ENCODE results near the gene NCOA3.

Gene NCOA3

DNA sequence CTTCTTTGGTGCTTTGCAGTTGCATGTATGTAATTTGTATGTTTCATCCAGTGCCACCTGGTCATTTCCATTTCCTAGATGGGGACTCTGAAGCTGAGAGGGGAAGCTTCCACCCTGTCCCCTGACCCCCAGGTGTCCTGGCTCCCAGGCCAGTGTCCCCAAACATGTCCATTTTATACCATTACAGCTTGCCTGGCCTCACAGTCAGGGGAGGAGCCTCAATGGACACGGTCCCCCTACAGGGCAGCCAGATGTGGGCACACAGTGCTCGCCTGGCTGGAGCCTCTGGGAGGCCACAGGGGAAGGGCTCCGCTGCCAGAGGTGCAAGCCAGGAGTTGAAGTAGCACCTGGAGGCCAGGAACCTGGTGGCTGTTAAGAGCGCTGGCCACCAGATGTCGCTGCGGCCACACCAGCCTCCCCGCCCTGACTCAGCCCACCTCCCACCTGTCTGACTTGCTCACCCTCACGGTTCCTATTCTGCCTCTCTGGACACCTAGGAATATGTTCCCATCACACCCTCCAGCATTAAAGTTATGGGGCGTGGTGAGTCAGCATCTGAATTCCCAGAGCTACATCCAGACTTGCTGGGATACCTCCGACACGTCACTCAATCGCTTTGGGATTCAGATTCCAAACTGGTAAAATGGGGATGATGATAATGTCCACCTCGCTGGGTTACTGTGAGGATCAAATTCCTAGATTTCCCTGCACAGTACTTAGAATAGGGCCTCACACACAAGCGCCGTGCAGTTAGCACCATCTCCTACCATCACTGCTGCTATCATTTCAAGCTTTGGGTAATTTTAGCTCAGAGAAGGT is 176.2 kb downstream of the NCOA3 start:
- TF ChIP-seq, protein P1, sequence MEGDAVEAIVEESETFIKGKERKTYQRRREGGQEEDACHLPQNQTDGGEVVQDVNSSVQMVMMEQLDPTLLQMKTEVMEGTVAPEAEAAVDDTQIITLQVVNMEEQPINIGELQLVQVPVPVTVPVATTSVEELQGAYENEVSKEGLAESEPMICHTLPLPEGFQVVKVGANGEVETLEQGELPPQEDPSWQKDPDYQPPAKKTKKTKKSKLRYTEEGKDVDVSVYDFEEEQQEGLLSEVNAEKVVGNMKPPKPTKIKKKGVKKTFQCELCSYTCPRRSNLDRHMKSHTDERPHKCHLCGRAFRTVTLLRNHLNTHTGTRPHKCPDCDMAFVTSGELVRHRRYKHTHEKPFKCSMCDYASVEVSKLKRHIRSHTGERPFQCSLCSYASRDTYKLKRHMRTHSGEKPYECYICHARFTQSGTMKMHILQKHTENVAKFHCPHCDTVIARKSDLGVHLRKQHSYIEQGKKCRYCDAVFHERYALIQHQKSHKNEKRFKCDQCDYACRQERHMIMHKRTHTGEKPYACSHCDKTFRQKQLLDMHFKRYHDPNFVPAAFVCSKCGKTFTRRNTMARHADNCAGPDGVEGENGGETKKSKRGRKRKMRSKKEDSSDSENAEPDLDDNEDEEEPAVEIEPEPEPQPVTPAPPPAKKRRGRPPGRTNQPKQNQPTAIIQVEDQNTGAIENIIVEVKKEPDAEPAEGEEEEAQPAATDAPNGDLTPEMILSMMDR (IDR thresholded peaks at IDR 0.05; ENCODE audit: low read depth, low read length, missing control alignments), result peak; percentile 84
- no peak overlapping the region for H3K4me3 ChIP-seq (ENCODE audit: low read depth, low read length)
- in situ Hi-C loops (cut with HindIII; ENCODE audit: low sequenced_read_pairs), result loop anchor here (5.0 to 10.0 kb wide), 3 partner anchors 97 to 944 kb away; no protein-coding TSS in a partner anchor
- no peak for DNase-seq (ENCODE audit: low read depth)

DNA sequence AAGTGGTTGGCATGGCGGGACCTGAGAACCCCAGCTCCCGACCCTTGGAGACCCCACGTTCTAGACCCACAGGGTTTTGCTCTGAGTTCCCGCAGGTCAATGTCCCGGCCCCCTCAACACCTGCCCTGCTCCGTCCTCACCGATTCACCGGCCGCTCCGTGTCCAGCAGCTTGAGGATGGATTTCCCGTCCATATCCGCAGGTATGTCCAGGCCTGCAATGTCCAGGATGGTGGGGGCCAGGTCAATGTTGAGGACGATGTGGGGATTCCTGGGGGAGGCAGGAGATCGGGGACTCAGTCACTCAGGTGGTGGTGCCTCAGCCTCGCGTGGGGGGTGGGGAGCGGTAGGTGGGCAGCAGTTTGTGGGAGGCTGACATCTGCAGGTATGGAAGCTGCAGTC is 176.8 kb downstream of the NCOA3 start:
- TF ChIP-seq, protein P1 (IDR thresholded peaks at IDR 0.05; ENCODE audit: low read depth, low read length, missing control alignments), result no peak
- in situ Hi-C loops (cut with HindIII; ENCODE audit: low sequenced_read_pairs), result loop anchor here (5.0 to 10.0 kb wide), 3 partner anchors 96 to 944 kb away; no protein-coding TSS in a partner anchor
- H3K4me3 ChIP-seq (ENCODE audit: low read depth, low read length), result no peak overlapping the region
- no peak for DNase-seq (ENCODE audit: low read depth)

DNA sequence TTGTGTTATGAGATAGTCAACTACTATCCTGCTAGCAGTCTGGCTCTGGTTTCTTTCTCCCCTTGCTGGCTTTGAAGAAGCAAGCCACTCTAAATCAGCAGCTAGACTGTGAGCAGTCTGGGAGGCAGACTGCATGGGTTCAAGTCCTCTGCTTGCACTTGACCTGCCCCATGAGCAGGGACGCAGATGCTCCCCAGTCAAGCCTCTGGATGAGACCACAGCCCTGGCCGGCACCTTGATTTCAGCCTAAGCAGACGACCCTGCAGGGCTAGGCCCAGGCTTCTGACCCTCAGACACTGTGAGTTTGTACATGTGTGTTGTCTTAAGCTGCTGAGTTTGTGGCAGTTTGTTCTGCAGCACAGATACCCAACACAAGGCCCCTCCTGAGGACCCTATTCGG is 177.8 kb downstream of the NCOA3 start:
- TF ChIP-seq, protein P1 (IDR thresholded peaks at IDR 0.05; ENCODE audit: low read depth, low read length, missing control alignments), result no peak
- no peak overlapping the region for H3K4me3 ChIP-seq (ENCODE audit: low read depth, low read length)
- DNase-seq (ENCODE audit: low read depth), result no peak
- in situ Hi-C loops (cut with HindIII; ENCODE audit: low sequenced_read_pairs), result loop anchor here (5.0 to 10.0 kb wide), 3 partner anchors 95 to 943 kb away; no protein-coding TSS in a partner anchor

- DNase-seq (ENCODE audit: low read depth), result no peak
- in situ Hi-C loops (cut with HindIII; ENCODE audit: low sequenced_read_pairs), result no loop called here
- H3K4me3 ChIP-seq (ENCODE audit: low read depth, low read length), result no peak overlapping the region
- TF ChIP-seq, protein P1 (IDR thresholded peaks at IDR 0.05; ENCODE audit: low read depth, low read length, missing control alignments), result no peak
These were observed 179.3 kb downstream of the NCOA3 start for GRCh38 chr20:47680804-47681529.

DNA sequence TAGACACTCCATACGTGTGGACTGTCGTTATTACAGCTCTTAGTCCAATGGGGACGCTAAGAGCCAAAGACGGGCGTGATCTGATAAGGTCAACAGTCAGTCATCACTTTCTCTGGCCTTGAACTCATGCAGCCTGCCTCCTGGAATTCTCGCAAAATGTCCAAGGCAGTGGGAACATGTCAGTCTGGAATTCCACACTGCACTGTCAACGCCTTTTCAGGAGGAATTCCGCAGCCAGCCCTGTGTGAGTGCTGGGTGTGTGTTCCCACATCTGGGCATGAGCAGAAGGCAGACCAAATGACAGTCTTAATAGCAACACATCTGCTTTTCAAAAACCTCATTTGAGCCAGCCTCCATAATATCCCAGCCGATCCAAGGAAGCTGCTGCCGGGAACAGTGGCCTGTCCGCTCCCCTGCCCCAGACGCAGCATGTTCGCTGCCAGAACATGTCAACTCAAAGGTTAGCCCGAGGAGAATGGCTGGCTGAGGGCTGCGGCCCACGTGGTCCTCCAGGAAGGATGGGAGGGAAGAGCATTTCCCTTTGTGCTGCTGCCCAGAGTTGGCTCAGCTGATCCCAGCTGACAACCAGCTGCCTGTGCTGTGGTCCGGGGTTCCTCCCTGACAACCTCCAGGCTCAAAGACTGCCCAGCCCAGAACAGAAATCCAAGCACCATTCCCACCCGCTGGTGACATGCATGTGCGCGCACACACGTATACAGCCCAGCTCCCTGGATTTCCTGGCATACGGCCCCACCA is 180.5 kb downstream of the NCOA3 start:
- no peak overlapping the region for H3K4me3 ChIP-seq (ENCODE audit: low read depth, low read length)
- TF ChIP-seq, protein P1 (IDR thresholded peaks at IDR 0.05; ENCODE audit: low read depth, low read length, missing control alignments), result no peak
- in situ Hi-C loops (cut with HindIII; ENCODE audit: low sequenced_read_pairs), result no loop called here
- DNase-seq (ENCODE audit: low read depth), result no peak

DNA sequence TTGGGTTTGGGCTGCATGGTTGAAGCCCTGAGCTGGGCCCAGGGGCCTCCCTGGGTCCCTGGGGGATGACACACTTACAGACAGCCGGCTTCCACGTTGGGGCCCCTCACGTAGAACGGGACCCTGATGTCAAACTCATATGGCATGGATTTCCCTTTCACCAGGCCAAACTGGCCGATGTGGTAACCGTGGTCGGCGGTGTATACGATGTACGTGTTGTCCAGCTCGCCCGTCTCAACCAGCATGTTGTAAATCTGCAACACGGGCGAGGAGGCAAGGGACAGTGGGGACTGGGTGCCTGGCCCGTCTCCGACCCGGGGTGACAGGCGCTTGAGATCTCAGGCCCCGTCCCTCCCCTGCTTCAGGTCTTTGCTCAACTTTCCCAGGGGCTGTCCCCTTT is 181.2 kb downstream of the NCOA3 start:
- no peak for DNase-seq (ENCODE audit: low read depth)
- no peak overlapping the region for H3K4me3 ChIP-seq (ENCODE audit: low read depth, low read length)
- TF ChIP-seq, protein P1 (IDR thresholded peaks at IDR 0.05; ENCODE audit: low read depth, low read length, missing control alignments), result no peak
- in situ Hi-C loops (cut with HindIII; ENCODE audit: low sequenced_read_pairs), result no loop called here
